ENCODE results near the gene KRT39. TPM values are rescaled to one million over a fixed set of nuclear protein-coding genes. Genes with fewer than 3 reads are reported as not detected.

Gene KRT39
- total RNA-seq, 1 experiment from 2014 or later: not detected

GRCh38 chr17:40953881-40954280, 12.9 kb downstream of the KRT39 start:
- H3K4me3 ChIP-seq: no peak overlapping the region
- H3K9me3 ChIP-seq: no peaks in the 10 kb centered on the region
- peak; percentile 76 for DNase-seq
- no peaks in the 10 kb centered on the region for H3K36me3 ChIP-seq
- H3K27me3 ChIP-seq: no peaks in the 10 kb centered on the region

DNA sequence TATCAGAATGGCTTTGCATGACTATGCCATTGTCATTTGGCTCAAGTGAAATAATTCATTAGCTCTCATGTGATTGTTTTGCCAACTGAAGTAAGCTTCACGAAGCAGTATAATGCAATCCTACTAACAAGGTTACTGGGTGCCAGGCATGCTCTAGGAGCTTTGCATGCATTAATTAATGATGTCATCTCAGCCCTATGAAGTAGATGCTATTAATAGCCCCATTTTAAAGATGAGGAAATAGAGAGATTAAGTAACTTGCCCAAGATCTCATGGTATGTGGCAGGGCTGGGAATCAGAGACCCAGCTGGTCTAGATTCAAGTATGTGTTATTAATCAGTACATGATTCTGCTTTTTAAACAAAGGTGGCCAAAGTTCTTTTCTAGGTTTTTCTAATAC, 14.1 kb downstream of the KRT39 start:
- DNase-seq: peak; percentile 71

GRCh38 chr17:40952154-40952553, 14.6 kb downstream of the KRT39 start:
- DNase-seq: no peak
- no peaks in the 10 kb centered on the region for H3K9me3 ChIP-seq
- no peaks in the 10 kb centered on the region for H3K27me3 ChIP-seq
- H3K36me3 ChIP-seq: no peaks in the 10 kb centered on the region
- no peak overlapping the region for H3K4me3 ChIP-seq

More for the DNA sequence above, 14.1 kb downstream of the KRT39 start:
- Histone ChIP-seq H3K36me3 (no peaks in the 10 kb centered on the region), H3K4me3 (no peak overlapping the region), H3K9me3 (no peaks in the 10 kb centered on the region), H3K27me3 (no peaks in the 10 kb centered on the region)

GRCh38 chr17:40951011-40951622, 15.6 kb downstream of the KRT39 start:
- no peaks in the 10 kb centered on the region for H3K9me3 ChIP-seq
- no peak for DNase-seq

GRCh38 chr17:40950176-40950575, 16.6 kb downstream of the KRT39 start:
- Histone ChIP-seq H3K9me3 (no peaks in the 10 kb centered on the region), H3K4me3 (no peak overlapping the region), H3K27me3 (no peaks in the 10 kb centered on the region), H3K36me3 (no peaks in the 10 kb centered on the region)
- no peak for DNase-seq

More at GRCh38 chr17:40951011-40951622, 15.6 kb downstream of the KRT39 start:
- no peak overlapping the region for H3K4me3 ChIP-seq
- no peaks in the 10 kb centered on the region for H3K36me3 ChIP-seq
- H3K27me3 ChIP-seq: no peaks in the 10 kb centered on the region

DNA sequence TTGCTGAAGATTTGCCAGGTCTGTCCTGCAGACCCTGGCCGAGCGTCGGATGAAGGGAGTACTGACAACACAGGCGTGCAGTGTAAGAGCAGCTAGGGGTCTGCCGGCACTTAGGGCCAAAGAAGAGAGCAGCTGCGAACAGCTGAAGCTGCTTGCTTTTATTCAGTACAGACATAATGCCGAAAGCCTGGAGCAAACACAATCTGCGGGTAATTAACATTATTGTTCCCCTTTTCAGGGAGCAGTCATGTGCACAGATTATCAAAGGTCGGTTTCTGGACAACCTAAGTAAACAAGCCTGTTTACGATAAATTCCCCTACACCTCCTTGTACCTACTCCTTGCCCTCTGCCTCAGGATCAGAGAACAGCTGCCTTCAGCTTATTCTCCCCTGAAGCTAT, 17.3 kb downstream of the KRT39 start:
- no peaks in the 10 kb centered on the region for H3K9me3 ChIP-seq
- no peaks in the 10 kb centered on the region for H3K36me3 ChIP-seq
- no peak for DNase-seq
- no peak overlapping the region for H3K4me3 ChIP-seq
- no peaks in the 10 kb centered on the region for H3K27me3 ChIP-seq

DNA sequence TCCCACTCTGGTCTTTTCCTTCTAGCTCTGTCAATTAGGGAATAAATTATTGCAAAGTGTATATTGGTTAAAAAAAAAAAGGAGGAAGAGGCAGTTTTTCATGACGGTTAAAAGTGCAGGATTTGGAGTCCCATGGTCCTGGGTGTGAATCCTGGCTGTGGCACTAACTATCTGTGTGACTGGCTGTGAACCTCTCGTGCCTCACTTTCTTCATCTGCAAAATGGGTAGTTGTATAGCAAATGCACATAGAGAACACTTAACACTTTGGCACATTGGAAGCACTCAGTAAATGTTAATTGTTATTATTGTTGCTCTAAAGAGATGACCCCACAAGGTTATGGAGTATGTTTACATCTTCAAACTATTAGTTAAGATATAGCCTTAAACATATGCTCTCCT, 18.8 kb downstream of the KRT39 start:
- H3K36me3 ChIP-seq: no peaks in the 10 kb centered on the region
- H3K9me3 ChIP-seq: no peaks in the 10 kb centered on the region; the same call in none of the 2 replicates
- no peaks in the 10 kb centered on the region for H3K27me3 ChIP-seq
- no peak overlapping the region for H3K4me3 ChIP-seq
- DNase-seq: no peak

GRCh38 chr17:40945414-40945813, 21.3 kb downstream of the KRT39 start:
- H3K36me3 ChIP-seq: no peaks in the 10 kb centered on the region
- no peak for DNase-seq
- no peaks in the 10 kb centered on the region; the same call in none of the 2 replicates for H3K9me3 ChIP-seq
- no peaks in the 10 kb centered on the region for H3K27me3 ChIP-seq
- H3K4me3 ChIP-seq: no peak overlapping the region

DNA sequence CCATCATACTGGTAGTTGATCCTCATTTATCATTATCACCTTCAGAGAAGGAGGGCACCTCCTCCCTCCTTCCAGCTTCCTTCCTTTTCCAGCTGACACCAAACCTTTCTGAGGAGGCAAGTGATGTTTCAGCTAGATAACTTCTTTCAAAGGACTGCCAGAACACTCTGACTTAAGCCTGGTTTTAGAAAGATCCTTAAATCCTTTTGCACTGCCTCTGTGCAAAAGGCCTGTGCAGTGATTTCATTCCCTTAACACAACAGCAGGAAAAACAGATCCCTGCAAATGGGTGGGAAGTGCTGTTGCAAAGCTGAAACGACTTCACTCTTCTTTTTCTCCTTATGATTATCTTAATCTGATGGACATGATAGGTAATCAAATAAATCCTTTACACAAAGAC, 22.2 kb downstream of the KRT39 start:
- no peaks in the 10 kb centered on the region for H3K27me3 ChIP-seq
- no peak overlapping the region for H3K4me3 ChIP-seq
- DNase-seq: no peak
- H3K9me3 ChIP-seq: no peaks in the 10 kb centered on the region; the same call in none of the 2 replicates
- H3K36me3 ChIP-seq: no peaks in the 10 kb centered on the region

- Histone ChIP-seq H3K27me3 (no peaks in the 10 kb centered on the region), H3K4me3 (no peak overlapping the region), H3K36me3 (no peaks in the 10 kb centered on the region), H3K9me3 (no peaks in the 10 kb centered on the region; the same call in none of the 2 replicates)
- no peak for DNase-seq
Observed at GRCh38 chr17:40942553-40942952, 24.2 kb downstream of the KRT39 start.

GRCh38 chr17:40940266-40940665, 26.5 kb downstream of the KRT39 start:
- Histone ChIP-seq H3K4me3 (no peak overlapping the region), H3K27me3 (no peaks in the 10 kb centered on the region), H3K9me3 (no peaks in the 10 kb centered on the region; the same call in none of the 2 replicates), H3K36me3 (no peaks in the 10 kb centered on the region)
- DNase-seq: no peak

- Histone ChIP-seq H3K4me3 (no peak overlapping the region), H3K27me3 (no peaks in the 10 kb centered on the region), H3K9me3 (no peaks in the 10 kb centered on the region; the same call in none of the 2 replicates), H3K36me3 (no peaks in the 10 kb centered on the region)
- no peak for DNase-seq
Observed at GRCh38 chr17:40938981-40939380, 27.8 kb downstream of the KRT39 start.

DNA sequence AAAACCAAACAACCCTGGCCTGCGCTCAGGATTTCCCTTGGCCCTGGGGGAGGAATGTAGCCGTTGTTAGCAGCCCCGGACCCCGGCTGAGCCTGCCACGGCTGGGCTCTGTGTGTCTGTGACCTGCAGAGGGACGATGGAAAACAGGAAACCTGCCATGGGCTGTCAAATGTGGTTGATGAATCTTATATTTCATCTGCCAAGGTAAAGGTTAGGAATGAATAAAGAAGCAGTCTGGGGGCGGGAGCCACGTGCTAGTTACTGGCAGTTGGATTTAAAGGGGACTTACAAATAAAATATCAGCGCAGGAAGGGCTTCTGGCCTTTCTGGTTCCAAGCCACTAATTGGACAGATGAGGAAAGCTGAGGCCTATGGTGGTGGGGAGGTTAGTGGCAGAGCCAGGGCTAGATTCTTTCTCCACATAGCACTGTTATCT, 29.3 kb downstream of the KRT39 start, which contains the start of gene KRT23:
KRT23 (minus strand) TSS at position 263 of the 436 bp plus-strand sequence. CDS start 1,043 bp downstream, outside the sequence.
- H3K4me3 ChIP-seq: no peak within 1 kb of the TSS
- no peaks in the 10 kb centered on the region for H3K36me3 ChIP-seq
- DNase-seq: no peak
- H3K27me3 ChIP-seq: no peaks in the 10 kb centered on the region
- H3K9me3 ChIP-seq: no peaks in the 10 kb centered on the region

DNA sequence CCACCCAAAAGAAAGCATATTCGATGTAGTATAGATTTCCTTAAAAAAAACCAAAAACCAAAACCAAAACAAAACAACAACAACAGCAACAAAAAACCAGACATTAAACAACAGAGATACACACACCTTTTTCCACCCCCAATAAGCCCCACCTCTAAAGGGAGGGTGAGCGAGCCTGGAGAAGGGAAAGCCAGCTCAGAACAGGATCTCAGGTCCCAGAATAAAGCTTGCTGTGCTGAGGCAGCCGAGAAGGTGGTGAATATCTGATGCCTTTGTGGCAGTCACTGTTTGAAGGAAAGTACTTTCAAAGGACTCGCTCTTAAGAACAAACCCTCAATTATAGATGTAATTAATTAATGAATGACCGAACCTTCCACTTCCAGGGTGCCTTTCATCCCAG, 29.8 kb downstream of the KRT39 start:
- Histone ChIP-seq H3K36me3 (no peaks in the 10 kb centered on the region), H3K4me3 (no peak overlapping the region), H3K27me3 (no peaks in the 10 kb centered on the region), H3K9me3 (no peaks in the 10 kb centered on the region)
- DNase-seq: no peak

- DNase-seq: no peak
- Histone ChIP-seq H3K27me3 (no peaks in the 10 kb centered on the region), H3K36me3 (no peaks in the 10 kb centered on the region), H3K4me3 (no peak overlapping the region), H3K9me3 (no peaks in the 10 kb centered on the region)
Observed at GRCh38 chr17:40936437-40936971, 30.2 kb downstream of the KRT39 start.

DNA sequence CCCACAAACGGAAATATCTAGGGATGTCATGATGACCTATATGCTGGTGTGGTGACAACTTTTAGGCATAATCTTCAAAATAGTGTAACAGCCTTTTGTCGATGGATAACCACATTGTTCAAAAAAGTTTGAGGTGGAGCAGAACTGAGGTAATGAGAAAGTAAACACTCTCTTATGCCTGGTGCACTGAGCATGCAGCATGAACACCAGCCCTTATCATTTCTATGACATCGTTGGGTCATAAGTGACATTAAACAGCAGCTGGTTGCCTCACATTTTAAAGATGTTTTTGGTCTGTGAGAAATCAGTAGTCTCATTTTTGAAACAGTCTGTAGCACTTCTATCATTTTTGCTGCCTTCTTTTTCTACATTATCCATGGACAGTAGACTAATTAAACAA, 31.1 kb downstream of the KRT39 start:
- no peaks in the 10 kb centered on the region for H3K27me3 ChIP-seq
- no peak overlapping the region for H3K4me3 ChIP-seq
- DNase-seq: no peak
- no peaks in the 10 kb centered on the region for H3K9me3 ChIP-seq
- H3K36me3 ChIP-seq: no peaks in the 10 kb centered on the region

- H3K9me3 ChIP-seq: no peaks in the 10 kb centered on the region
- DNase-seq: no peak
- H3K36me3 ChIP-seq: no peaks in the 10 kb centered on the region
- no peak overlapping the region for H3K4me3 ChIP-seq
- no peaks in the 10 kb centered on the region for H3K27me3 ChIP-seq
Observed at GRCh38 chr17:40932608-40933007, 34.1 kb downstream of the KRT39 start.

DNA sequence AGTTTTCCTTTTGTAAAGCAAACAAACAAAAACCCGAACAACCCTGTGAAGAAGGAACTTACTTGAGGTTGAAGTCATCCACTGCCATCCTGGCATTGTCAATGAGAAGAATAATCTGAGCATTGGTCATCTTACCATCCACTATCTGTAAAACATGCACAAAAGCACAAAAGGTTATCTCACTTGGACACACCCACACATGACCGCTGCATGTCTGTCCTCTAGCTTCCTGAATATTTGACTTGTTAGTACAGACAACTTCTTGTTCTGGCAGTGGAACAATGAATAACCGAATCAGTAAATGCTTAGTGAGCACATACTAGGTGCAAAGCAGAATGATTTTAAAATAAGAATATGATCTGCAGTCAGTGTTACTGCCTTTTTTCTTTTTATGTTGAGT, 35.4 kb downstream of the KRT39 start:
- no peak overlapping the region for H3K4me3 ChIP-seq
- H3K9me3 ChIP-seq: no peaks in the 10 kb centered on the region
- DNase-seq: no peak
- H3K36me3 ChIP-seq: no peaks in the 10 kb centered on the region
- no peaks in the 10 kb centered on the region for H3K27me3 ChIP-seq

Data from MG63 (cell line).